ENCODE measurements around the gene OR4E2. TPM values are rescaled to one million over a fixed set of nuclear protein-coding genes. Genes with fewer than 3 reads are reported as not detected.

The OR4E2 gene
- total RNA-seq, 1 donor from 2014 or later, result not detected

DNA sequence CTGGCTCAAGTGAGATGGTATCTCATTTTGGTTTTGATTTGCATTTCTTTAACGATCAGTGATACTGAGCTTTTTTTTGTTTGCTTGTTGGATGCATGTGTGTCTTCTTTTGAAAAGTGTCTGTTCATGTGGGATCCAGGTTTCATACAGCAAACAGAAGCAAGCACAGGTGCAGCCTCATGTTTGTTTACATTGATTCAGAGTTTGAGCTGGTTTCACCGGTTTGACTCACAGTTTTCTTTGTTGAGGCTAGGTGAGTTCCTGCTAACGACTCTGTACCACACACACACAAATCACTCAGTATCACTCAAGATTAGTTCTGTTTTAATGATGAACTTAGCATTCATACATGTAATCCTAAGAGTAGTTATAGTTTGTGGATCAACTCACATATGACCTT is 22.6 kb upstream of the OR4E2 start:
- Histone ChIP-seq H3K36me3 (ENCODE audit: control insufficient read depth, insufficient read depth, low read length) (no peaks in the 10 kb centered on the region), H3K27me3 (ENCODE audit: control insufficient read depth, insufficient read depth, low read length) (no peaks in the 10 kb centered on the region), H3K4me3 (ENCODE audit: low read depth, low read length) (no peak overlapping the region)
- peak; percentile 86 for DNase-seq (ENCODE audit: low read depth)
- peak; percentile 40 for FAIRE-seq
- TF ChIP-seq, protein P1, sequence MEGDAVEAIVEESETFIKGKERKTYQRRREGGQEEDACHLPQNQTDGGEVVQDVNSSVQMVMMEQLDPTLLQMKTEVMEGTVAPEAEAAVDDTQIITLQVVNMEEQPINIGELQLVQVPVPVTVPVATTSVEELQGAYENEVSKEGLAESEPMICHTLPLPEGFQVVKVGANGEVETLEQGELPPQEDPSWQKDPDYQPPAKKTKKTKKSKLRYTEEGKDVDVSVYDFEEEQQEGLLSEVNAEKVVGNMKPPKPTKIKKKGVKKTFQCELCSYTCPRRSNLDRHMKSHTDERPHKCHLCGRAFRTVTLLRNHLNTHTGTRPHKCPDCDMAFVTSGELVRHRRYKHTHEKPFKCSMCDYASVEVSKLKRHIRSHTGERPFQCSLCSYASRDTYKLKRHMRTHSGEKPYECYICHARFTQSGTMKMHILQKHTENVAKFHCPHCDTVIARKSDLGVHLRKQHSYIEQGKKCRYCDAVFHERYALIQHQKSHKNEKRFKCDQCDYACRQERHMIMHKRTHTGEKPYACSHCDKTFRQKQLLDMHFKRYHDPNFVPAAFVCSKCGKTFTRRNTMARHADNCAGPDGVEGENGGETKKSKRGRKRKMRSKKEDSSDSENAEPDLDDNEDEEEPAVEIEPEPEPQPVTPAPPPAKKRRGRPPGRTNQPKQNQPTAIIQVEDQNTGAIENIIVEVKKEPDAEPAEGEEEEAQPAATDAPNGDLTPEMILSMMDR (IDR thresholded peaks at IDR 0.05; ENCODE audit: insufficient read depth, low read length, severe bottlenecking), result no peak

DNA sequence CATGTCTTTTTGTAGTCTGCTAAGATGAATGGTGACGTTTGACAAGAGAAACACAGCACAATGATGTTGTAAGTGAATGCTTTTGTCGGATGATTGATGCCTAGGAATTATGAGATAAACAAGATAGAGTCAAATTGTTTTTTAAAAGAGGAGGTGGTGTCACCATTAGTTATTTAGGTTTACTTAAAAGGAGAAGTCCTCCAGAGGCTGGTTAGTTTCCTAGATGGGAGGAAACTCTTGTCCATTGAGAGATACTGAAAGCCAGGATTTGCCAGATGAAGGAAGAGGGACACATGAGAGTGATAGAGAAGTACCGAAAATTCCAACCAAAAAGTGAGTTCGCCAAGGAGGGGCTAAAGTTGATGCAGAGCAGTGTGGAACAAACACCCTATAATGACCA is 18.8 kb upstream of the OR4E2 start, which contains the start of gene OR10G2:
Gene OR10G2 (minus strand): TSS at position 101 of the 400 bp plus-strand sequence. CDS start 98 bp downstream, at position 3.
- TF ChIP-seq, protein P1 (IDR thresholded peaks at IDR 0.05; ENCODE audit: insufficient read depth, low read length, severe bottlenecking), result no peak
- Histone ChIP-seq H3K27me3 (ENCODE audit: control insufficient read depth, insufficient read depth, low read length) (no peaks in the 10 kb centered on the region), H3K4me3 (ENCODE audit: low read depth, low read length) (no peak within 1 kb of the TSS), H3K36me3 (ENCODE audit: control insufficient read depth, insufficient read depth, low read length) (no peaks in the 10 kb centered on the region)
- DNase-seq (ENCODE audit: low read depth) (no peak), FAIRE-seq (peak; percentile 68)

GRCh38 chr14:21642683-21643082 is 11.0 kb upstream of the OR4E2 start:
- Histone ChIP-seq H3K36me3 (ENCODE audit: control insufficient read depth, insufficient read depth, low read length) (no peaks in the 10 kb centered on the region), H3K4me3 (ENCODE audit: low read depth, low read length) (no peak overlapping the region), H3K27me3 (ENCODE audit: control insufficient read depth, insufficient read depth, low read length) (no peaks in the 10 kb centered on the region)
- TF ChIP-seq, protein P1 (IDR thresholded peaks at IDR 0.05; ENCODE audit: insufficient read depth, low read length, severe bottlenecking), result no peak
- DNase-seq (ENCODE audit: low read depth), result no peak
- FAIRE-seq, result no peak

DNA sequence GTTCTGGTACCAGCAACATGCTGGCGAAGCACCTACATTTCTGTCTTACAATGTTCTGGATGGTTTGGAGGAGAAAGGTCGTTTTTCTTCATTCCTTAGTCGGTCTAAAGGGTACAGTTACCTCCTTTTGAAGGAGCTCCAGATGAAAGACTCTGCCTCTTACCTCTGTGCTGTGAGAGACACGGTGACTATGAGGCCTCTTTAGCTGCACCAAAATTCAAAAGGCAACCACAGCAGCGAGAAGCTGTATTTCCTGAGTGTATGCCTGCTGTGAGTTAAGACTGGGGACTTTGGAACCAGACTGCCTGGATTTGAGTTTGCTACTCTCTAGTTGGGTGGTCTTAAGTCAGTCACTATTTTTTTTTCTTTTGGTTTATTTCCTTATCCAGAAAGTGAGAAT is 10.2 kb upstream of the OR4E2 start:
- no peaks in the 10 kb centered on the region for H3K27me3 ChIP-seq (ENCODE audit: control insufficient read depth, insufficient read depth, low read length)
- no peak overlapping the region for H3K4me3 ChIP-seq (ENCODE audit: low read depth, low read length)
- peak; percentile 47 for FAIRE-seq
- DNase-seq (ENCODE audit: low read depth), result no peak
- TF ChIP-seq, protein P1 (IDR thresholded peaks at IDR 0.05; ENCODE audit: insufficient read depth, low read length, severe bottlenecking), result no peak
- H3K36me3 ChIP-seq (ENCODE audit: control insufficient read depth, insufficient read depth, low read length), result no peaks in the 10 kb centered on the region

GRCh38 chr14:21647380-21647779 is 6.3 kb upstream of the OR4E2 start:
- TF ChIP-seq, protein P1 (IDR thresholded peaks at IDR 0.05; ENCODE audit: insufficient read depth, low read length, severe bottlenecking), result no peak
- H3K4me3 ChIP-seq (ENCODE audit: low read depth, low read length), result no peak overlapping the region
- no peak for FAIRE-seq

GRCh38 chr14:21652209-21652808 is 1.3 kb upstream of the OR4E2 start:
- no peak for DNase-seq (ENCODE audit: low read depth)
- TF ChIP-seq, protein P1 (IDR thresholded peaks at IDR 0.05; ENCODE audit: insufficient read depth, low read length, severe bottlenecking), result no peak
- no peaks in the 10 kb centered on the region for H3K27me3 ChIP-seq (ENCODE audit: control insufficient read depth, insufficient read depth, low read length)
- no peaks in the 10 kb centered on the region for H3K36me3 ChIP-seq (ENCODE audit: control insufficient read depth, insufficient read depth, low read length)
- no peak for FAIRE-seq
- no peak overlapping the region for H3K4me3 ChIP-seq (ENCODE audit: low read depth, low read length)

More at GRCh38 chr14:21647380-21647779, 6.3 kb upstream of the OR4E2 start:
- Histone ChIP-seq H3K27me3 (ENCODE audit: control insufficient read depth, insufficient read depth, low read length) (no peaks in the 10 kb centered on the region), H3K36me3 (ENCODE audit: control insufficient read depth, insufficient read depth, low read length) (no peaks in the 10 kb centered on the region)
- DNase-seq (ENCODE audit: low read depth), result no peak

All from bronchial epithelial cell (primary cell).